ENCODE measurements around the gene PCAT7. TPM values are rescaled to one million over a fixed set of nuclear protein-coding genes. Genes with fewer than 3 reads are reported as not detected.
"Not testable (repeated sequence)": the region's sequence is repeated elsewhere in the genome, so short reads cannot be mapped to it uniquely, and the experiment has no call there.

The PCAT7 gene
- total RNA-seq, 1 donor from 2014 or later, result not detected

DNA sequence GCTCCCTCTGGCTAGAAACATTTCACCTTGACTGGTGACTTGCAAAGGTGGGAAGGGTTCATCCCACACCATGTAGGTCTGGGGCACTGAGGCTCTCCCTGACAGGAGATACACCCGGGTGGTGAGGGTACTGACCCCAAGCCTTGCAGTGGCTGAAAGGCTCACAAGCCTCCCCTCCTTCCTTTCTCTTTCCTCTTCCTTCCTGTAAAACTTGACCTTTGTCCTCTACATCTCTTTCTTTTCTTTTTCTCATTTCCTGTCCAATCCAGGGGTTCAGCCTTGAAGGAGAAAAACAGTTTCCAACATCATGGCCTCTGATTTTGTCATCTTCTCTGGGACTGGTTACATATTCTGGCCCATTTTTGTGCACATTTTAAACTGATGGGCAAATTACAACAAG lies 22.2 kb downstream of the PCAT7 start:
- TF ChIP-seq, protein P1, sequence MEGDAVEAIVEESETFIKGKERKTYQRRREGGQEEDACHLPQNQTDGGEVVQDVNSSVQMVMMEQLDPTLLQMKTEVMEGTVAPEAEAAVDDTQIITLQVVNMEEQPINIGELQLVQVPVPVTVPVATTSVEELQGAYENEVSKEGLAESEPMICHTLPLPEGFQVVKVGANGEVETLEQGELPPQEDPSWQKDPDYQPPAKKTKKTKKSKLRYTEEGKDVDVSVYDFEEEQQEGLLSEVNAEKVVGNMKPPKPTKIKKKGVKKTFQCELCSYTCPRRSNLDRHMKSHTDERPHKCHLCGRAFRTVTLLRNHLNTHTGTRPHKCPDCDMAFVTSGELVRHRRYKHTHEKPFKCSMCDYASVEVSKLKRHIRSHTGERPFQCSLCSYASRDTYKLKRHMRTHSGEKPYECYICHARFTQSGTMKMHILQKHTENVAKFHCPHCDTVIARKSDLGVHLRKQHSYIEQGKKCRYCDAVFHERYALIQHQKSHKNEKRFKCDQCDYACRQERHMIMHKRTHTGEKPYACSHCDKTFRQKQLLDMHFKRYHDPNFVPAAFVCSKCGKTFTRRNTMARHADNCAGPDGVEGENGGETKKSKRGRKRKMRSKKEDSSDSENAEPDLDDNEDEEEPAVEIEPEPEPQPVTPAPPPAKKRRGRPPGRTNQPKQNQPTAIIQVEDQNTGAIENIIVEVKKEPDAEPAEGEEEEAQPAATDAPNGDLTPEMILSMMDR (conservative IDR thresholded peaks at IDR 0.05; ENCODE audit: low read depth, low read length), result no peak
- no peak for DNase-seq (ENCODE audit: low read depth)
- H3K4me3 ChIP-seq (ENCODE audit: low read depth, low read length), result no peak overlapping the region

DNA sequence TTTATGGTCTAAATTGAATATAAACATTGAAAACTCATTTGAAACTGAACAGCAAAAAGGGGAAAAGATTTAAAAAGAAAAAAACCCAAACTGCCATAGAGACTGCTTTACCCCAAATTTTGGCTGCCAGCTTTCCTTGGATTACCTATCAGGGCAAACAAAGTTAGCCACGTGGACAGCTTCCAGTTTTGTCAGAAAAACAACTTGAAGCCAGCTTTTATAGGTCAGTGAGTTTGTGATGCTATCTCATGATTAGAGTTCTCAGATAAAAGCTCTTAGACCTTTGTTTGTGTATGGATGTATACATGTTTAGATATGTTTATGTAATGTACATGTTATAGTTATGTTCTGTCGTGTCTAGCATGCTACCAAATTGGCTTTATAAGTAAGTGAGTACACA lies 22.7 kb downstream of the PCAT7 start:
- H3K4me3 ChIP-seq (ENCODE audit: low read depth, low read length), result no peak overlapping the region
- DNase-seq (ENCODE audit: low read depth), result no peak
- TF ChIP-seq, protein P1 (conservative IDR thresholded peaks at IDR 0.05; ENCODE audit: low read depth, low read length), result no peak

DNA sequence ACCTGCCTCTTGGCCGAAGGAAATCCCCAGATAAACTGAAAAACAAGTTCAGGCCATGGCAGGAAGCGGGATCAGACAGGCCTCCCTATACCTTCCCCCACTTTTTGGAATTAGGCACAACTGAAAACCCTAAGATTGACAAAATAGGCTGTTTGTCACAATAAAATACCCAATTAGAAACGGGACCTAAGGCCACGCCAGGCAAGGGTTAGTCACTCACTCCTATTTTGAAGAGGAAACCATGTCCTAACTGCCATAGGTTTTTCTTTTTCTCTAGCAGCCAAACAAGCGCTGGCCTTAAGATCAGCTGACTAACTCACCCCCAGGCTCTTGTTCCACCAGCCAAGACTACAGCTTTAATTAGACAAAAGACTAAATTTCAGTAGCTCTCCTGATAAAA lies 26.8 kb downstream of the PCAT7 start:
- no peak overlapping the region for H3K4me3 ChIP-seq (ENCODE audit: low read depth, low read length)
- TF ChIP-seq, protein P1 (conservative IDR thresholded peaks at IDR 0.05; ENCODE audit: low read depth, low read length), result no peak
- DNase-seq (ENCODE audit: low read depth), result no peak

DNA sequence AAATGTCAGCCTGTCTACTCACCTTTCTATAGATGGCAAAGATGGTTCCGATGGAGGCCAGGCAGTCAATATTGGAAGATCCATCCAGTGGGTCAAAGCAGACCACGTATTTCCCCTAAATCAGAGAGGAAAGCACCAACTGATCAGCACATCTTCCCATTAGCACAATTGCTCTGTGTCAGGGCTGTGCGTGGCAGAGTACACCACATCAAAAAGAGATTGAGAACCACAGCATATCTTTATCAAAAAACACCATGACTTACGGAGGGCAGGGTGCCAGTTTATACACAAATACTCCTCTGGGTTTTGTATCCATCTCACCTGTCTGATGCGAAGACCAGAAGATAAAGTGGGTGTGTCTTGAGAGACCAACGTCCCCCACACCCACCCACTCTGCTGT lies 29.7 kb downstream of the PCAT7 start:
- no peak overlapping the region for H3K4me3 ChIP-seq (ENCODE audit: low read depth, low read length)
- no peak for DNase-seq (ENCODE audit: low read depth)
- TF ChIP-seq, protein P1 (conservative IDR thresholded peaks at IDR 0.05; ENCODE audit: low read depth, low read length), result no peak

DNA sequence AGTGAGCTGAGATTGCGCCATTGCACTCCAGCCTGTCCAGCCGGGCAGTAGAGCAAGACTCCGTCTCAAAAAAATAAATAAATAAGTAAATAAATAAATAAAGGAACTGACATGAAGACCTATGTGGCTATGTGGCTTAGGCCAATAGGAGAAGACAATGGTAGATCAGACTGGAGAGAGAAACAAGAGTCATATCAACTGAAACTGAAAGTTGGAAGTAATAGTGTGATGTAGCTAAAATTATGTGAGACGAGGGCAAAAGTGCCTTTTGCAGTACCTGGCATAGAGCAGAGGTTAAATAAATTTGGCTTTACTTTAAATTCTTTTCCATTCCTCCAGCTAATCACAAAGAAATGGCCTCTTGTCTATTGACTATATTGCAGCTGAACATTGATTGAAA lies 31.4 kb downstream of the PCAT7 start:
- TF ChIP-seq, protein P1 (conservative IDR thresholded peaks at IDR 0.05; ENCODE audit: low read depth, low read length), result no peak
- H3K4me3 ChIP-seq (ENCODE audit: low read depth, low read length), result peak overlapping the region; percentile 30
- DNase-seq (ENCODE audit: low read depth), result no peak

DNA sequence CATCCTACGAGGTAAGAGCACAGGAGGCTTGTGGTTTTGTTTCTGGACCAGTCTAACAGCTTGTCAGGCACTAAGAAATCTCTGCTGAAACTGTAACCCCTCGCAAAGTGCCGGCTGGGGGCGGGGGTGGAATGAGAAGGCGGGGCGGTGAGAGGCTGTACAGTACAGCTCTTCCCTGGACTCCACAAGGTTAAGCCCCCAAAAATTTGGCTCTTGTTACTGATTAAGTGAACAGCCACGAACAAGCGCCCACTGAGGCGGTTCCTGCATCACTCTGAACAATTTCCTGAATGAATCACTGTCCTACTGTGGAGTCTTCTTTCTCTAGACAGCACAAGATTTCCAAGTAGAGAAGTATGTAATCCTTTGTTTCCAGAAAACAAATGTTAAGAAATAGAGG lies 31.9 kb downstream of the PCAT7 start:
- peak overlapping the region; percentile 30 for H3K4me3 ChIP-seq (ENCODE audit: low read depth, low read length)
- TF ChIP-seq, protein P1 (conservative IDR thresholded peaks at IDR 0.05; ENCODE audit: low read depth, low read length), result no peak
- no peak for DNase-seq (ENCODE audit: low read depth)

DNA sequence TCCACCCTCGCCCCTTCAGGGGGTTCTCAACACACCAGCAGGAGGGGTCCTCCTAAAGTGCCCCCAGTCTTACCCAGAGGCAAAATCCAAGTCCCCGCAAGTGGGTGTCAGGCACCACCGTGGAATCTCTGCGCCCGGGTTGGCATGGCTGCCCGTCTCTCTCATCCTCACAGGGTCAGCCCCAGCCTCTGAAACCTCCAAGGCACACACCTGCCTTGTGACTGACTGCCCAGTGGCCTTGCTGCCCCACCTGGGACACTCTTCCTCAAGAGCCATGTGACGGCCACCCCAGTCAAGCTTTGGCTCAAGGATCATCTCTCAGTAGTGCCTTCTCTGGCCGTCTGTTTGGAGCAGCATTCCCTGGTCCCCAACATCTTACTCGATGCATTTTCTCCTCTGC lies 33.8 kb downstream of the PCAT7 start:
- no peak overlapping the region for H3K4me3 ChIP-seq (ENCODE audit: low read depth, low read length)
- no peak for DNase-seq (ENCODE audit: low read depth)
- TF ChIP-seq, protein P1 (conservative IDR thresholded peaks at IDR 0.05; ENCODE audit: low read depth, low read length), result no peak

DNA sequence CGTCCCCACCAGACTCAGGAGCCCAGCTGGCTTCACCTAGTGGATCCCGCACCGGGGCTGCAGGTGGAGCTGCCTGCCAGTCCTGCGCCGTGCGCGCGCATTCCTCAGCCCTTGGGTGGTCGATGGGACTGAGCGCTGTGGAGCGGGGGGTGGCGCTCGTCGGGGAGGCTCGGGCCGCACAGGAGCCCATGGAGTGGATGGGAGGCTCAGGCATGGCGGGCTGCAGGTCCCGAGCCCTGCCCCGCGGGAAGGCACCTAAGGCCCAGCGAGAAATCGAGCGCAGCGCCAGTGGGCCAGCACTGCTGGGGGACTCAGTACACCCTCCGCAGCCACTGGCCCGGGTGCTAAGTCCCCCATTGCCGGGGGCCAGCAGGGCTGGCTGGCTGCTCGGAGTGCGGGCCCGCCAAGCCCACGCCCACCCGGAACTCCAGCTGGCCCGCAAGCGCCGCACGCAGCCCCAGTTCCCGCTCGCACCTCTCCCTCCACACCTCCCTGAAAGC lies 36.2 kb downstream of the PCAT7 start:
- not testable (repeated sequence) for H3K4me3 ChIP-seq (ENCODE audit: low read depth, low read length)

More for the DNA sequence above, 36.2 kb downstream of the PCAT7 start:
- not testable (repeated sequence) for DNase-seq (ENCODE audit: low read depth)

Data from epithelial cell of proximal tubule (primary cell).